Upper lobe of left lung (tissue), 4 donors: ENCODE measurements around the gene PGM1.

Experiments
- EP300 ChIP-seq, 4 donors: sonication (generic); formaldehyde crosslinking; IDR thresholded peaks; one replicate each; pipeline ENCODE4 v1.5.1; 2017; ENCODE audit warnings: antibody characterized with exemption in 4 of 4, control low read depth in 2 of 4
- POLR2A ChIP-seq, 4 donors: fragments of 450-650 bp; IDR thresholded peaks; one replicate each; pipeline ENCODE4 v1.5.1; 2016 to 2017; ENCODE audit warnings: antibody characterized with exemption in 4 of 4, mild to moderate bottlenecking in 2 of 4
- POLR2AphosphoS5 ChIP-seq, 2 donors: sonication (generic); formaldehyde crosslinking; IDR thresholded peaks; one replicate each; pipeline ENCODE4 v1.5.1; 2017; ENCODE audit warnings: antibody characterized with exemption in 2 of 2
- TF ChIP-seq, protein P1 (sequence below), 6 experiments: fragments of 450-650 bp in 4 of 6; fragments of 200-600 bp in 2 of 6; sonication (generic) in 2 of 6; IDR thresholded peaks; one replicate each; pipeline ENCODE4 v1.5.1; 2016 to 2019; ENCODE audit warnings: antibody characterized with exemption in 6 of 6

DNA sequence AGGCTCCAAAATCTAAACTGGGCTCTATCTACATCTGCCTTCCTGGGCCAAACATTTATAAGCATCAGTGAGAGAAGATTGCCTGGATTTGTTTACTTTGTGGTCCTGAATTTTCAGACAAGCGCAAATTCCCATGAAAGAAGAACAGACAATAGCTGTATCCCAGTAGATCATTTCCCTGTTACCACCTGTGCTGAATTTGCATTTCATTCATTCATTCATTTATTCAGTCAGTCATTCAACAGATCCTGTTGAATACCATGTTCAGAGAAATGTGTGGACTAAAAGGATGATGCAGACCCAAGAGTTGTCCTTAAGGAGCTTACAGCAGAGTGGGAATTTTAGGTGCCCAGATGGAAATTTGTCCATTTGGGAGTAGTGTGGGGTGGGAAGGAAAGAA is 2.2 kb downstream of the PGM1 start:
- TF ChIP-seq, protein P1, sequence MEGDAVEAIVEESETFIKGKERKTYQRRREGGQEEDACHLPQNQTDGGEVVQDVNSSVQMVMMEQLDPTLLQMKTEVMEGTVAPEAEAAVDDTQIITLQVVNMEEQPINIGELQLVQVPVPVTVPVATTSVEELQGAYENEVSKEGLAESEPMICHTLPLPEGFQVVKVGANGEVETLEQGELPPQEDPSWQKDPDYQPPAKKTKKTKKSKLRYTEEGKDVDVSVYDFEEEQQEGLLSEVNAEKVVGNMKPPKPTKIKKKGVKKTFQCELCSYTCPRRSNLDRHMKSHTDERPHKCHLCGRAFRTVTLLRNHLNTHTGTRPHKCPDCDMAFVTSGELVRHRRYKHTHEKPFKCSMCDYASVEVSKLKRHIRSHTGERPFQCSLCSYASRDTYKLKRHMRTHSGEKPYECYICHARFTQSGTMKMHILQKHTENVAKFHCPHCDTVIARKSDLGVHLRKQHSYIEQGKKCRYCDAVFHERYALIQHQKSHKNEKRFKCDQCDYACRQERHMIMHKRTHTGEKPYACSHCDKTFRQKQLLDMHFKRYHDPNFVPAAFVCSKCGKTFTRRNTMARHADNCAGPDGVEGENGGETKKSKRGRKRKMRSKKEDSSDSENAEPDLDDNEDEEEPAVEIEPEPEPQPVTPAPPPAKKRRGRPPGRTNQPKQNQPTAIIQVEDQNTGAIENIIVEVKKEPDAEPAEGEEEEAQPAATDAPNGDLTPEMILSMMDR (IDR thresholded peaks at IDR 0.05), result no peak
- TF ChIP-seq POLR2A (IDR thresholded peaks at IDR 0.05), result no peak
- TF ChIP-seq EP300 (IDR thresholded peaks at IDR 0.05), result no peak
- no peak for TF ChIP-seq POLR2AphosphoS5 (IDR thresholded peaks at IDR 0.05)
